RPMI8226 (cell line): ENCODE results near the gene RBSN.
"Not testable (repeated sequence)": the region's sequence is repeated elsewhere in the genome, so short reads cannot be mapped to it uniquely, and the experiment has no call there.

Source experiments
- DNase-seq: peaks from one replicate; pipeline ENCODE4 v3.0.0-alpha.2; 2015

RBSN gene

GRCh38 chr3:15098503-15099363 is at the start of gene RBSN:
TSS of gene RBSN (minus strand) at chr3:15099148. CDS start at chr3:15096120, 3,028 bp downstream.
- peak; percentile 97 for DNase-seq

GRCh38 chr3:15148614-15149013 is 49.7 kb upstream of the RBSN start:
- DNase-seq: peak; percentile 48

DNA sequence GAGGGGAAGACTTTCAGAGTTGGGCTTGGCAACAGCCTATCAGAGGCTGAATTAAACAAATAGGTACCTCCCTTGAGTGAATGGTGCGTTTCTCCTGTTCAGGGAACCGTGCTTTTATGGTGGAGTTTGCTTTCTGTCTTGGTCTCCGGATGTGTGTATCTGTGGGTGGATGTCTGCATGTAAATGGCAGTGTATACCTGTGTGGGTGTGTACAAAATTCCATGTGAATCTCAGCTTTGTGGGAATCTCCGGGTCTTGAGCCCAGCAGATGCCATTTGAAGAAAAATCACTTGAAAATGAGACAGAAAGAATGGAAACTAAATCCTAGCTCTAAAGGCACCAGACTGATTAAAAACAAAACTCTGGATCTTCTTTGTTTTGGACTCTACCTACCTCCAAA is 37.9 kb upstream of the RBSN start:
- not testable (repeated sequence) for DNase-seq

- DNase-seq: not testable (repeated sequence)
These were observed 36.0 kb upstream of the RBSN start for GRCh38 chr3:15134968-15135367.

DNA sequence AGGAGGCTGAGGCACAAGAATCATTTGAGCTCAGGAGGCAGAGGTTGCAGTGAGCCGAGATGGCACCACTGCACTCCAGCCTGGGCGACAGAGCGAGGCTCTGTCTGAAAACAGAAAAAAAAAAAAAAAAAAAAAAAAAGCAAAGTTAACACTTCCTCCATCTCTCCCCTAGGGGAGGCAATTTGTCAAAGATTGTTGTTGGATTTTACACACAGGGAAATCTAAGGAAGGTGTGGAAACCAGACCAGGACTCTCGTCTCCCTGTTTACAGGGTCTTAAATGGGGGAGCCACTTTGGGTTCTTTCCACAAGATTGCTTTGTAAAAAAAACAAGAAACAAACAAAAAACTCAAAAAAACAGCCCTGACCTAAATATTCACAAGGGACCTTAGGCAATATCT is 29.5 kb upstream of the RBSN start:
- not testable (repeated sequence) for DNase-seq

DNA sequence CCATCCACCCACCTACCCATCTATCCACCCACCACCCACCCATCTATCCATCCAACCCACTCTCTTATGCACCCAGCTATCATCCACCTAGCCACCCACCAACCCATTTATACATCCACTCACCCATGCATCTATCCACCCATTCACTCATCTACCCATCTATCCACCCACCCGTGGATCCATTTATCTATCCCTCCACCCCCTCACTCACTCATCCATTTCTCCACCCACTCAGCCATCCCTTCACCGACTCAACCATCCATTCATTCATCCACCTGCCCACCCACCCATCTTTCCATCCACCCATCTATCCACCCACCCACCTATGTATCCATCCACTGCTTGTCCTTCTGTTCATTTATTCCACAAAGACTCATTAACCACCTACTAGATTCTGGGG is 28.0 kb upstream of the RBSN start:
- not testable (repeated sequence) for DNase-seq

DNA sequence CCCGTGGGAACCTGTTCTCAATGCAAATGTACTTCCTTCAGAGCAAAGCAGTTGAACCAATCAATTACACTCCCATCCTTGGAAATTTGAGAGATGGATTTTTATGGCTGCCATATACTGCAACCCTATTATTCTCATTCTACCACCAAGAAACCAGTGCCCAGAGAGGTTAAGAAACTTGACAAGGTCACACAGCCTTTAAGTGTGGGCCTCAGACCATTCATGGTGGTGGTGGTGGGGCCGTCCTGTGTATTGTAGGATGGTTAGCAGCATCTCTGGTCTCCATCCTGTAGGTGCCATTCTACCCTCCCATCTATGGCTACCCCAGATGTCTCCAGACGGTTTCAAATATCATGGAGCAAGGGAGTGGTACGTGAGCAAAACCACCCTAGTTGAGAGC is 23.4 kb upstream of the RBSN start:
- no peak for DNase-seq

DNA sequence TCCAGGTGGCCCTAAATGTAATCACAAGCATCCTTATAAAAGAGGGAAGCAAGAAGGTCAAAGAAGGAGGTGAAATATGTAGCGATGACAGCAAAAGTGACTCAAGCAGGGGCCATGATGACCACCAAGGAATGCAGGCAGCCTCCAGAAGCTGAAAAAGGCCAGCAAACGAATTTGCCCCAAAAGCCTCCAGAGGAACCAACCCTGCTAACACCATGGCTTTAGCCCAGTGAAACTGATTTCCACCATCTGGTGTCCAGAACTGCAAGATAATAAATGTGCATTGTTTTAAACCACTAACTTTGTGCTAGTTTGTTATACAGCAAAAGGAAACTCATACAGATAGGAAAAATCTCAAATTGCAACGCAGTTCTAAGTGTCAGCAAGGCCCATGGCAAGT is 23.0 kb upstream of the RBSN start:
- DNase-seq: no peak

DNA sequence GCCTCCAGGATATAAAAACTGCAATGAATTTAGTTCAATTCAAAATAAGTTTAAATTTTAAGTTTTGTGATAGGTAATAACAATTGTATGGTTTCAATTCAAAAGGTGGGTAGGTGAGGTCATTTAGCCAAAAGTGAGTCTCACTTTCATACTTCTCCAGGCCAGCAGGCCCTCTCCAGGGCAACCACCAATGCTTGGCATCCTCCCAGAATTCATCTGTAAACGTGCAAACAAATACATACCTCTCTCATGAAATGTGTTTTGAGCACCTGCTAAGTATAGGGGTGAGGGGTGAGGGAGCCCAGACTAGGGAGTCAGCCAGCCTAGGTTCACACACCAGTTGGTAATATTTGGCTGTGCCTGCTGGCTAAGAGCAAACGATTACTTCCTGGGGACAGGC is 22.0 kb upstream of the RBSN start:
- peak; percentile 94 for DNase-seq

DNA sequence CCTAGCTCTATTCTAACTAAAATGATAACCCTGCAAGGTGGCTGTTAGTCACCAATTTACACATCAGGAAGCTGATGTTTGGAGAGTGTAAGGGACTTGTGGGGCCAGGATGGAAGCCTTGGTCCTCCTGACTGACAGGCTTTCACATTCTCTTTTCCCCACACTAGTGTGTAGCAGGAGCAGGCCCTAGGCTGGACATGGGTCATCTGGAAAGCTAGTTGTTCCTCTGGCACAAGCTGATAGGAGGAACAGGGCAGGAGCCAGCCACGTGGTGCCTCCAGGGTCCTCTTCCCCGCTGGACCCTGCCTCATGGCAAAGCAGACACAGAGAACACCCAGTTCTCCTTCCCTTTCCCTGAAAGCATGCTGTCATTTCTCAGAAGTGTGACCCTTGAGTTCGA is 18.1 kb upstream of the RBSN start:
- DNase-seq: no peak

DNA sequence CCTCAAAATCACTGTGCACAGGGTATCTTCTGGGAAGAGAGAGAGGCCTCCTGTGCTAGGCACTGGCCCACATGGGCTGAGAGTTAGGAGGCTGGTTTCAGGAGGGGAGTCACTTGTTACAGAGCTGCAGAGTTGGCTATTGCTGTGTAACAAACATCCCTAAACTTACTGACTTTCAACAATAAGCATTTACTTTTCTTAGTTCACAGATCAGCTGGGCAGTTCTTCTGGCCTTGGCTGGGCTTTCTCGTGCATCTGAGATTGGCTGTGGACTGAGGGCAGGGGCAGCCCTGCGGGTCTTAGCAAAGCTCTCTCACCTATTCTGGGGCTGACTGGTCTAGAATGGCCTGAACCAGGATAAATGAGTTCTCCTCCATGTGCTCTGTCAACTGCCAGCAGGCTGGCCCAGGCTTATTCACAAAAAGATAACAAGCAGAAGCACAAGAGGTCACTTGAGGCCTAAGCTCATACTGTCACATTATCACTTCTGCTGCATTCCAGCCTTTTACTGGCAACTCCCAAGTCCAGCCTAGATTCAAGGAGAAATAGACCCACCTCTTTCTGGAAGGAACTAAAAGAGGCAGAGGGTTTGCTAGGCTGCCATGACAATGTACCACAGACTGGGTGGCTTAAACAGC is 17.2 kb upstream of the RBSN start:
- DNase-seq: no peak

GRCh38 chr3:15114466-15115358 is 15.8 kb upstream of the RBSN start:
- DNase-seq: no peak

- DNase-seq: no peak
These were observed 14.9 kb upstream of the RBSN start for GRCh38 chr3:15113884-15114283.

- DNase-seq: no peak
These were observed 14.5 kb upstream of the RBSN start for GRCh38 chr3:15113471-15113870.

- DNase-seq: no peak
These were observed 13.1 kb upstream of the RBSN start for GRCh38 chr3:15112011-15112410.

- DNase-seq: no peak
These were observed 11.3 kb upstream of the RBSN start for GRCh38 chr3:15110206-15110605.

- DNase-seq: peak; percentile 11
These were observed 9.9 kb upstream of the RBSN start for GRCh38 chr3:15108869-15109268.

GRCh38 chr3:15108082-15108545 is 9.2 kb upstream of the RBSN start:
- peak; percentile 76 for DNase-seq

GRCh38 chr3:15107075-15107947 is 8.4 kb upstream of the RBSN start:
- no peak for DNase-seq

- DNase-seq: no peak
These were observed 3.9 kb upstream of the RBSN start for GRCh38 chr3:15102836-15103235.

- peak; percentile 48 for DNase-seq
These were observed 3.3 kb upstream of the RBSN start for GRCh38 chr3:15102256-15102655.
